ENCODE data around the gene ERGIC2. TPM values are rescaled to one million over a fixed set of nuclear protein-coding genes. Genes with fewer than 3 reads are reported as not detected.

The ERGIC2 gene
- total RNA-seq, 1 experiment from 2014 or later, result 117 TPM

DNA sequence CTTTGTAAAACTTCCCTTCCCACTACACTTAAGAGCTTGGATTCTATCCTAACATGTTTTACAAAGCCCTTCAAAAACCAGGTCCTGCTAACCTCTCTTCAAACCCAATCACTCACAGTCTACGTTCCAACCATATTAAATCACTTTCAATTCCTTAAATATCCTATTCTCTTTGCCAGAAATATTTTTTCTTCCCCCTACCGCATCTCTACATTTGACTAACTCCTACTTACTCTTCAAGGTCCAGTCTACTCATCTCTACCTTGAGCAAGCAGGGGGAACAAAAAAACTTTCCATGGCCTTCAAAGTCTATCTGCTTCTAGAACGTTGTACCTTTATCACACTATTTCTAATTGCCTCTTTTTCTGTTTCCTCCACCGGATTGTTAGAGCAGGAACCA lies 6.1 kb downstream of the ERGIC2 start:
- DNase-seq (ENCODE audit: low spot score), result no peak

DNA sequence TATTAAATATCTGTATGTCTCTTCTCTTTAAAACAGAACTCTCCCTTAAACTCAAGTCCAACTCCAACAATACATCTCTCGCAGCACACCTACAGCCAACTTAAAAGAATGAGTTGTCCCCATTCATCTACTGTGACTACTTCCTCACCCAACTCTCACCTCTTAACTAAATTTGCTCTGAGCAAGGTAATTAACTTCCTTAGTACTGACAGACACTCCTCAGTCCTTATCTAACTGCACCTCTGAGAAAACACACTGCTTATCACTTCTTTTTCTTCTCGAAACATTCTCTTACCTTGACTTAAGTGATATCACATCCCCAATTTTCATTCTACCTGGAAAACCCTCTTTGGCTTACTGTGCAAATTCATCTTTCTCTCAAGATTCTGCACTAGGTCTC lies 7.0 kb downstream of the ERGIC2 start:
- DNase-seq (ENCODE audit: low spot score), result no peak

DNA sequence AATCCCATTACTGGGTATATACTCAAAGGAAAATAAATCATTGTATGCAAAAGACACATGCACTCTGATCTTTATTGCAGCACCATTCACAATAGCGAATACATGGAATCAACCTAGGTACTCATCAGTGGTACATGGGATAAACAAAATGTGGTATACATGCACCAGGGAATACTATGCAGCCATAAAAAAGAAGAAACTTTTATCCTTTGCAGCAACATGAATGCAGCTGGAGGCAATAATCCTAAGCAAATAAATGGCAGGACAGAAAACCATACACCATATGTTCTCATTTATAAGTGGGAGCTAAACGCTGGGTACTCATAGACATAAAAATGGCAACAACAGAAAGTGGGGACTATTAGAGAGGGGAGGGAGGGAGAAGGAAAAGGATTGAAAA lies 15.9 kb downstream of the ERGIC2 start:
- DNase-seq (ENCODE audit: low spot score), result no peak

DNA sequence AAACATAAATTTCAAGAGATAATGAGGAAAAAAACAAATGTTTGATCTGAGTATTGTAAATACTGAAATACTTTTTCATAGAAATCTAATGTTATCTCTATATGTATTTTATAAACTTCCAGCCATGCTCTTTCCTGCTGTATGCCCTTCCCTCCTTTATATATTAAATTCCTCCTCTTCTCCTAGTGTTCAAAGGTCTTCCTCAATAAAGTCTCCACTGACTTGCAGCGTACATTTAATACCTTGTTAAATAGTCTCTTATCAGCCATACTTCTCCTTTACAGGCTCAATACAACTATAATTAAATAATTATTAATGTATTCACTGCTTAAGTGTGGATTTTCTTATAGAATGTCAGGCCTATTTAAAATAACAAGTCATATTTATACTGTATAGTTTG lies 26.0 kb downstream of the ERGIC2 start:
- no peak for DNase-seq (ENCODE audit: low spot score)

DNA sequence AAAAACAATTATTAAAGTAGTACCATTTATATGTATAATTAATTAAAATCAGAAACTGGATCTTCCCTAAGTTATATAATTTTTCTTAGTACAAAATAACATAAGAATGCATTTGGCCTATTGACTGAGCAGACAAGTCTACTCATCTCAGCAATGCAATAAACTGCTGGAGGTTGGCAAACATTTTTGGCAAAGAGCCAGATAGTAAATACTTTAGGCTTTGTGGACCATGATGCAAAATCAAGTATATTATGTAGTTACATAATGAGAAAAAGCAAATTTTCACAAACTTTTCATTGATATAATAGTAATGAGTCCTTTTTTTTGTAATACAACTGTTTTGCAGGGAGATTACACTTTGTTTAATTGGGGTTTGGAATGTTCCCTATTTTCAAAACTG lies 30.9 kb downstream of the ERGIC2 start:
- DNase-seq (ENCODE audit: low spot score), result peak; percentile 4

DNA sequence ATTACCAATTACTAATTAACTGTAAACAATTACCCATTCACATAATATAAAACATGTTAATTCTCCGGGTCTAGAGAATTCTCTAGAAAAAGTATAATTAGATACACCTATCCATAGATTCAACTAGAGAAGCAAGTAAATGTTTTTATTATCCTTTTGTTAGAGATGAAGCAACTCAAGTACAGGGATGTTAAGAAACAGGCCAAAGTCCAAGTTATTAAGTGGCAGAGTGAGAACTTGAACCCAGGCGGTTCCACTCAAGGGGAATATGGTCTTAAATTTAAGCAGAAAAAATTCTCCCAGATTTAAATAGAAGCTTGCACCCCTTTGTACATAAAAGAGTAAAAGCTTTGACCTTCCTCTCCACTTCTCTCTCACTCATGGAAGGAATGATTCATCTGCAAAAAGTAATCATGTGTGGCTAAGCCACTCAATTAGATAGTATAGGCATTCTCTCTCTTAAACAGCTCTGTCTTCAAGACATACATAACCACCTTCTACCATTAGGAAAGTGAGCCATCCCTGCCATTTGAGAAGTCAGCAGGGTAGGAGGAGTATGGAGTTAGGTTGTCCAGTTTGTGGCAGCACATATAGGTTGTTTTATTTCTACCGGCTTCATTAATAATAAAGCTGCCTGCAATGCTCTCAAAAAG lies 34.1 kb downstream of the ERGIC2 start:
- no peak for DNase-seq (ENCODE audit: low spot score)

DNA sequence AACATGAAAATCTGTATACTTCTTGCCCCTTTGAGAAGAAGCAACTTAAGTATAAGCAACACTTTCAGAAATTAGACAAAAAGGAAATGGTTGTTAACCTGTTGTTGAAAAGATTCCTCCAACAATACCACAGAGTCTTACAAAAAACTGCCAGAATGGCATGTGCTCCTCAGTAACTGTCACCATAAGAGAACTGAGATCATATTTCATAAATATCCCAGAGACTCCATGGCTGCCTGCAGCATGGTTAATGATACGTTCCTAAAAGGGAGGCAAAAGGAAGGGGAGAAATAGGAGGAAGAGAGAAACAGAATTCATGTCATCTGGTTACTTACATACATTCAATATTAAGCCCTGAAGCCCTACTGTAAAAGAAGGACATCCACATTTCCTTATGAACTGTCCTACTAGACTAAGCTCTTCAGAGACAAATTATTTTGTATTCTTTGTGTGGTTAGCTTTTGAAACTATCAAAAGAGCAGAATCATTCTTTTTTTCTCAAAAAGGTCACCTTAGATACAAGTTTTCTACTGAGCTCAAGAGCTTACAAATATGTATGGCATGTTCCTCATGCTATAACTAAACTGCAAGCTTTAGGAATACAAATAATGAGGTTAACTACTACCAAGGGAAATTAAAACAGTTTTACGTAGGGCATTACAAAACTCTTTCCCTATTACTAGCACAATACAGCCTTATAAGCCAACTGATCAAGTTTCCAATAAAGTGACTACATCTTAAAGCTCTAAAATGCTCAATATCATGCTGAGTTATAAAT lies 37.8 kb downstream of the ERGIC2 start:
- no peak for DNase-seq (ENCODE audit: low spot score)

DNA sequence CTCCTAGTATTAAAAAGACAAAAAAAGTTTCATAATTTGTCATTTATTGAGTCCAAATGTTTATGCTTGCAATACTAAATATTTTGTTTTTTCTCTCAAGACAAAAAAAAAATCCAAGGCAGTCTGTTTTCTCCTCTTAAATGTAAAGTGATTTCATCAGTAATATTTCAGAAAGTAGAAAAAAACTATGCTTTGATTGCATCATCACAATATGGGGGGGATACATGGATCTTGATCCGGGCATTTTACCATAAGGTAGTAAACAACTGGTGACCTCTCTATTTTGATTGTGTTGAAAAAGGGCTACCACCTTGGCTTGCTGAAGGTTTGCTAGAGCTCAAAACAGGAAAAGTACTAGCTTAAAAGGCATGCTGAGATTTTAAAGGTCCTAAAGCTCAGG lies 43.6 kb downstream of the ERGIC2 start:
- DNase-seq (ENCODE audit: low spot score), result no peak

DNA sequence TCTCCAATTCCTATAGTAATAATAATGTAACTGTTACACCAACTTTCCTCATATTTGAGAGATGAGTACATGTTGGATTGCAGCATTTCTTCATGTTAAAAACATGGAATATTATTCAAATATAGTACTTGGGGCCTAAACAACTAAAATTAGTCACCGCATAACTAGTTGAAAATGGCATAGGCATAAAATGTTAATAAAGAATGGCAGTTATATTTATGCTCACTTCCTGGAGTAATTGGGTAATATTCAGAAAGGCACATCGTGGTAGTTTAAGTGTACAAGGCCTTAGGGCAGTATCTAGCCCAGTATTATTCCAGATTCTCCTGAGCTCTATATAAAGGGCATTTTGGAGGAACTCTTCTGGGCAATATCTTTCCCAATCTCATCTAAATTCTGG lies 46.0 kb downstream of the ERGIC2 start:
- no peak for DNase-seq (ENCODE audit: low spot score)

DNA sequence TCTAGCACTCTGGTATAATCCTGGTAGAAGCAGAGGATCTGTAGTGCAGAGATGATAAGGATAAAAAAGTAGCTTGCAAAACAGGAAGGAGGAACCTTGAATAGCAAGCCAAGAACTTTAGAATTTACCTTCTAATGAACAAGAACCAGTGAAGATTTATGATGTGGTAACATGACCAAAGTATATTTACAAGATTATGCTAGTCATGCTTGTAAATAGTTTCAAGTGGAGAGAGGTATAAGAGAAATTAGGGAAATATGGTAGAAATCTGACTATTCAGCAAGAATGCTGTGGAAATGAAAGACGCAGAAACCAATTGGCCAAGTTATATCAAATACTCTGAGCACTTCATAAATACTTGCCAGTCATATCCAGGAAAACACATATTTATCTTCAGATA lies 47.8 kb downstream of the ERGIC2 start:
- no peak for DNase-seq (ENCODE audit: low spot score)

DNA sequence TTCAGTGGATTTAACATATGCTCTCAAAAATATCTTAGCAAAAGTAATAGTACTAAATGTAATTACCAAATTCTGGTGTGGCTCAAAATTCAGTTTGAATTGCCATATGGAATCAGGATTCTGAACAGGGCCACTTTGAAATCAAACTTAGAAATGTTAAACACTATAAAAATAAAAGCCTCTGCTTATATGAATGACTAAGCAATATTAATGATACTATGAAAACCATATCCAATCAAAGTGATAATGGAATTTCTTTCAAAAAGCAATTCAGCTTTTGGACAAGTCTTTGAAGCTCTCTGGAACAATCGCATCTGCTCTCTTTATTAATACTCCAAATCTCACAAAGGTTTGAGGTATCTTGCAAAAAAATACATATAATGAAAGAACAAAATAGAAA lies 51.6 kb downstream of the ERGIC2 start:
- DNase-seq (ENCODE audit: low spot score), result no peak

DNA sequence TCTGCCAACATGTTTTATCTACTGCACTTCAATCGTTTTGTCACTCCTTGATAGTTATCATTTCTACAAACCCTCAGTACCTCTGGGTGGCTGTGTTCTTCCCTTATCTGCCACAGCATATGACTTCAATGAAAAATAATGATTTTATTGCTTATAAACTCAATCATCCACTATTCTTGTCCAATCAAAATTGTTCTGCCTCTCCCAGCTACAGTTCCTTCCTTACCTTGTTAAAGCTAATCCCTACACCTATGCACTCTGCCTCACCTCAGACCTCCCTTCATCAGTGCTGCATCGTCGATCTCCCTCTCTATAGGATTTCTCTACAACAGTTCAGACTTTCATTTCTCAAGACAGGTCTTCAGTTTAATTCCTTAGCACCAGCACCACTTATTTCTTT lies 58.8 kb downstream of the ERGIC2 start:
- no peak for DNase-seq (ENCODE audit: low spot score)

DNA sequence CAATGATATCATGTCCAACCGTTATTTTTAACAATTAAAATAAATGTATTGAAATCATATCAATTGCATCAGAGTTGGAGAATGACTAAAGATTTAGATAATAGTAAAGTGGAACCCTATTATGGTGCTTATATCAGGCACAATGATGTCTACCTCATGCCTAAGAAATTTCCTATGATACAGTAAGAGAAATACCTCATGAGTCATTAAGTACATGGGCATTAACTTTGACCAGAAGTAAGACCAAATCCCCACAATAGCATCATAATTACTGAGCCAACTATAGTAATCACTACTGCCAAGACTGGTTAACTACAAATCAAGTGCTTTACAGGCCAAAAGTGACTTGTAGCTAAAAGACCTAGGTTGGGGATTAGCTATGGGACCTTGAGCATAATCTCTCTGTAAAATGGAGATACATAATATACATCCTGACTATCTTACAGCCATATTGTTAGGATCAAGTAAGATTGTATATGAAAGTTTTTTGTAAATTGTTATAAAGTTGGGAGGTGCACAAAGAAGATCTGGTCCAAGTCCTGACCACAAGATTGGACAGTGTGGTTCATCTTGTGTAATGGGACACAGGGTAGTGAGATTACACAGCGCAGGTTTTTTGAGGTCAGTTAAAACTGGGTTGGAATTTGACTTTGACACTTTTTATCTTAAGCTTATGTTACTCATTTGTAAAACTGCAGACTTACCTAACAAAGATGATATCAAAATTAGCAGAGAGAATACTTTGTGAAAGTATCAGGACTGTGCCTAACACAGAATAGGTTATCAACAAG lies 60.5 kb downstream of the ERGIC2 start:
- peak; percentile 35 for DNase-seq (ENCODE audit: low spot score)

DNA sequence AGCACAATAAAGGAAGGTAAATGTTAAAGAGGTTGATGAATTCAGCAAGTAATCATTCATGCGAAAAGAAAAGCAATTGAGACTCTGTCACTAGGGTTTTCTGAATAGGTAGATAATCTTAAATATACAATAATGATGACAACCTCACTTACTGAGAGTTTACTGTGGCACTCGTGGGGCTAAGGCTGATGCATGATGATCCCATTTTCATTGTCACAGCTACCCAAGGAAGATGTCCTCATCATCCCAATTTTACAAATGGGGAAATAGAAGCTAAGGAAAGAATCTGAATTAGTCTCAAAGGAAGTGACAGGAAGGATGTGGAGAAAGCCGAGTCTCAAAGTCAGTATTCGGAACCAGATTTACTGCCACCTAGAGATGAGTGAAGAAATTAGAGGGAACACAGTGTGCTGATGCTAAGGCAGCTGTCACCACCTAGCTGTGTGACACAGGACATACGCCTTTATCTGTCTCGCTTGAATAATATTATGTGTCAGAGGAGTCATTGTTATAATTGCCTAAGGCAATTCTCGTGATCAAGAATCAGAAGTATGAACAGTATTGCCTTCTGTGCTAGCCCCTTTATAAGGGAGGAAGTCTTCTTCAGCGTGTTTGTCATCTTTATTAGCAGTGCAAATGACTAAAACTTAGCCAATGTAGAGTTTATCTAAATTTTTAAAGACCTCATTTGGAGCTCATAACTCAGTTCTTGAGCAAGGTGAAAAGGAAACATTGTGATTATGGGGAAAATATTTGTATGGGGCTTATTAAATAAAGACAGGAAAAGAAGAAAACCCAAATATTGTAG lies 63.2 kb downstream of the ERGIC2 start:
- DNase-seq (ENCODE audit: low spot score), result peak; percentile 81

DNA sequence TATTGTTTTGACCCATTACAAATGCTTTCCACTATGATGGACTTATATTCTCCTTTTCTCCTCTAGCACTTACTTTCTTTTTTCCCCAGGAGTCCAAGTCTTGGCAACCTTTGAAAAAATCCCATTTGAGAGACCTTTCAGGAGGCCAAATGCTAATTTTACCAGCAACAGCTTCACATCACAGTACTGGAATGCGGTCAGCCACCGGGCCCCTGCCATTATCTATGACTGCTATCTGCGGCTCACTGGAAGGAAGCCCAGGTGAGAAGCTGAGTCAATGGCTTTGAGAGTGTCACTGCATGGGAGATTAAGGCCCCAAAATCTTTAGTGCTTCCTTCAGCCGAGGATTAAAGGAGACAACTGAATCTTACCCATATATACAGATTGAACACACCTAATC lies 64.2 kb downstream of the ERGIC2 start:
- DNase-seq (ENCODE audit: low spot score), result peak; percentile 13

DNA sequence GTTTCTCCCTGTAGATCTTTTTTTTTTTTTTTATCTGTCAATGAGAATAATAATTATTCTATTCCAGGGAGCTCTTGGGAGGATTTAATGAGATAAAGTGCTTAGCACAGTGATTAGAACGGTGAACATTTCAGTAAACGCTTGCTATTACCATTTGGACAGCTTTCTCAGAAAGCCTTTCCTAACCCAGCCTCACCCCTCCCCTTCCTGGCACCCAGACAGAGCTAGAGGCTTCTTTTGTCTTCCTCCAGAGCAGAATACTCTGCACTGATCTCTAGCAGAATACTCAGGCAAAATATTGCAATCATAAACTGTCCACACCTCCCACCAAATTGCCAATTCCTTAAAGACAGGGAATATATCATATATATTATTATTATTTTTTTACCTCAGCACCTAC lies 66.6 kb downstream of the ERGIC2 start:
- DNase-seq (ENCODE audit: low spot score), result no peak

DNA sequence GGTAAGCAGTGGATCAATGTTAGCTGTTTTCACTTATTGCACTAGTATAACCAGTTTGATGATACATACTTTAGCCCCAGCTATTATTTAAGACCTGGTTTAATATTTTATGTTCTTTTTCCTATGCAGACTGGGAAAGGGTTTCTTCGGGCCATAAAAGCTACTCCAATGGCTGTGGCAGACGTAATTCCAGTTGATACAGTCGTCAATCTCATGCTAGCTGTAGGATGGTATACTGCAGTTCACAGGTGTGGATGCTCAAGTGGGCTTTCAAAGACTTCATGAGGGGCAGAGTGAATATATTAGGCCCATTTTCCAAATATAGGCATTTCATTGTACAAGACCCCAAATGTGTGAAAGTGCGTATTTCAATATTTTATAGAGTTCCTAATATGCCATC lies 70.1 kb downstream of the ERGIC2 start:
- no peak for DNase-seq (ENCODE audit: low spot score)

DNA sequence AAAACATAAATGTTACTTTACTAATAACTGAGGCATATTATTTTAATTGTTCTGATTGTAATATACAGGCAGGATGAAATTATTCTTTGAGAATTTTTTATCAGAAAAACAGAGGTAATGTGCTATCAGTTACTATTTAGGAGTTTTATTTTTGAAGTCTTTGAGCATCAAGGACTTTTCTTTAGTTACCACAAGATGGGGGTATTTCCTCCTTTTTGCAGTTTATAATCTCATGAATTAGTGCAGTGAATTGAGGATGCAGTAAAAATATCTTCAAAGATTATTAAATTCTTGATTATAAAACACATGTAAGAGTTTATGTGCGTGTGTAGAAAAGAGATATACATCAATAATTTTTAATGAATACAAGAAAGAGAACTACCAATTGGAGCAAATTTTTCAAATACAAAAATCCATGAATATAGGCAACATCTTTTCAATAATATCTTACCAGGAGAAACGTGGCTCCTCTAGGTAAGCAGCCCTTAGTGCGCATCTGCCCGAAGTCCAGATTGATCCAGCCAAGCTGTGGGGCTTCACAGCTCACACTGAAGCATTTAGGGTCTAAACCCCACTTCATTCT lies 71.6 kb downstream of the ERGIC2 start:
- no peak for DNase-seq (ENCODE audit: low spot score)

DNA sequence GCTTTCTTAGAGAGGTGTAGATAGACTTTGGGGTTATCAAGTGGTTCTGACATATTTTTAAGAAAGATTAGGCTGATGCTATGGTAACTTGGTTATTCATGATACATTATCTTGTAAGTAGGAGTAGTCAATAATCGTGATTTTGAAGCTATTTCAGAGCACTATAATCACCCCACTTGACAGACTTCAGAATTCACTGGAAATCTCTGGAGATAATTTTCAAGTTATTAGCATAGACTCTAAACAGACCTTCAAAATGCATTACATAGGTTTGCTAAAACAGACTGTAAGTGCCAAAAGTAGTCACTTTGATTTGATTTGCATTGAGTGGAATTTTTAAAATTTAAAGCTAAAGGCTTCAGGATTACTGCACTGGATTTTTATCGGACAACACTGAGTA lies 74.3 kb downstream of the ERGIC2 start:
- no peak for DNase-seq (ENCODE audit: low spot score)

DNA sequence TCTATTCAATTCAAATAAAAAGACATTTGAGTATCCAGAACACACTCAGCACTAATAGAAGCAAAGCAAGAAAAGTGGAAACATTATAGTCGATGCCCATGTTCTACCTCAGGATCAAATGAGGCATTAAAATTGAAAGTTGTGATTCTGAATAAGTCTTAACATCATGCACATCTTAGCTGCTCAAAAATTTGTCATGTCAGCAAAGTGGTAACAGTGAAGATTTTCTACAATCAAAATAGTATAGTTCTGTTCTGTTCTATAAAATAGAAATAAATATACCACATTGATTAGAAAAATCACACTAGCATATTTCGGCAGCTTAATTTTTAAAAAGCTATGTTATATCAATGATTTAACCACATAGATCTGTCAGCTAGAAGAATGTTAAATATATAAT lies 74.7 kb downstream of the ERGIC2 start:
- no peak for DNase-seq (ENCODE audit: low spot score)

DNA sequence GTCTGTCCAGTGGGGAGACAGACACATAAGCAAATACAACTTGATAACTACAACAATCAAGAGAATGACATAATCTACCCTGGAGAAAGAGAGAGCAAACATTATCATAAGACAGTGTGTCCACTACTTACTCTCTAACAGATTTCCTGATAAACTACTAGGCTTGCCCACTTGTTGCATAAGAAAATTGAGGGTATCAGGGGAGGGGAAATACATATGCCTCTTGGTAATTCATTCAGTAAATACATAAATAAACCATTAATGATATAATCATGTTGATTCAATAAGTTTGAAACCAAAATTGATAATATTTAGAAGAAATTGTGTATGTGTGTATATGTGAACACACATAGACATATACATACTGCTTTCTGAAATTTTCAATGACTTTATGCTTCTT lies 76.6 kb downstream of the ERGIC2 start:
- no peak for DNase-seq (ENCODE audit: low spot score)

DNA sequence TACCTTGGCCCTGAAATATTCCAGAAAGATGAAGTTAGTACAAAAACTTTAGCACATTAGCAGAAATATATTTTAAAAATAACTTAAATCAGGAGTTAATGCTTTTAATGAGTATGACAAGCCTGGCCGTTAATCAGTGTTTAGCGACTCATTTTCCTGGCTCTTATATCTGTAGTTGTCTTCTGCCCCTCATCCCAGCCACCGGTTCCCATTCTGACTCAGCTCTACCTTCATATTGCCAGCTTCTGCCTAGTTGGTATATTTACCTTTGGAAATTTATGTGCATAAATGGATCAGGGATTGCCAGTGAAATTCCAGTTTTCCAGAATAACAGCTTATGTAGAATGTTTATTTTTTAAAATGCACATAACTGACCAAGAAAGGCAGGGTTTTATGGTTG lies 79.9 kb downstream of the ERGIC2 start:
- no peak for DNase-seq (ENCODE audit: low spot score)

All from H4 (cell line).